Ovary (tissue), 3 donors: ENCODE results near the gene UBXN4.

Source experiments
- POLR2A ChIP-seq: fragments of 450-650 bp; IDR thresholded peaks from one replicate; pipeline ENCODE4 v1.6.1; 2017; ENCODE audit warnings: antibody characterized with exemption, mild to moderate bottlenecking, moderate library complexity
- TF ChIP-seq, protein P1 (sequence below), 3 donors: fragments of 450-650 bp in 2 of 3; fragments of 200-600 bp in 1 of 3; IDR thresholded peaks; one replicate each; pipeline versions ENCODE4 v1.5.1 to v1.8.0; 2016 to 2022; ENCODE audit warnings: antibody characterized with exemption in 3 of 3, mild to moderate bottlenecking in 1 of 3
- donor health status: DM: no; HTN: no; CAD: no.

DNA sequence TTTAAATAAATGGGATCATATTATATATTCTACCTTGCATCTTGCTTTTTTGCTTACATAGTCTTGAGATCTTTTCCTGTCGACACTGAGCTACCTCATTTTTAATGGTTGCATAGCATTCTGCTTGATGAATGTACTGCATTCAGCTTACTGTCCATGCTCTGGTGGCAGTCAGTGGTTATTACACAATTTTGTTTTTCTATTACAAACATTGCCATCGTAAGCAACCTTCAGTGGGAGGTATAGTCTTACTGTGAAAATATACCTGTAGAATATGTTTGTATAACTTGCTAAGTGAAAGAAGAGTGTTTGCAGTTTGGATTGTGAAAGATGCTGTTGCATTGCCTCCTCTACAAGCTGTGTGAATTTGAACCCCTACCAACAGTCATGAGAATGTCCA, 43.4 kb downstream of the UBXN4 start:
- TF ChIP-seq POLR2A: no peak
- TF ChIP-seq, protein P1, sequence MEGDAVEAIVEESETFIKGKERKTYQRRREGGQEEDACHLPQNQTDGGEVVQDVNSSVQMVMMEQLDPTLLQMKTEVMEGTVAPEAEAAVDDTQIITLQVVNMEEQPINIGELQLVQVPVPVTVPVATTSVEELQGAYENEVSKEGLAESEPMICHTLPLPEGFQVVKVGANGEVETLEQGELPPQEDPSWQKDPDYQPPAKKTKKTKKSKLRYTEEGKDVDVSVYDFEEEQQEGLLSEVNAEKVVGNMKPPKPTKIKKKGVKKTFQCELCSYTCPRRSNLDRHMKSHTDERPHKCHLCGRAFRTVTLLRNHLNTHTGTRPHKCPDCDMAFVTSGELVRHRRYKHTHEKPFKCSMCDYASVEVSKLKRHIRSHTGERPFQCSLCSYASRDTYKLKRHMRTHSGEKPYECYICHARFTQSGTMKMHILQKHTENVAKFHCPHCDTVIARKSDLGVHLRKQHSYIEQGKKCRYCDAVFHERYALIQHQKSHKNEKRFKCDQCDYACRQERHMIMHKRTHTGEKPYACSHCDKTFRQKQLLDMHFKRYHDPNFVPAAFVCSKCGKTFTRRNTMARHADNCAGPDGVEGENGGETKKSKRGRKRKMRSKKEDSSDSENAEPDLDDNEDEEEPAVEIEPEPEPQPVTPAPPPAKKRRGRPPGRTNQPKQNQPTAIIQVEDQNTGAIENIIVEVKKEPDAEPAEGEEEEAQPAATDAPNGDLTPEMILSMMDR (IDR thresholded peaks at IDR 0.05): no peak
